ENCODE data around the gene ACTL6B. TPM values are rescaled to one million over a fixed set of nuclear protein-coding genes. Genes with fewer than 3 reads are reported as not detected.
A peak's percentile ranks its signal among the peaks of the same experiment; 100 is the strongest.

The ACTL6B gene
- total and polyA plus RNA-seq, 4 donors, result not detected

DNA sequence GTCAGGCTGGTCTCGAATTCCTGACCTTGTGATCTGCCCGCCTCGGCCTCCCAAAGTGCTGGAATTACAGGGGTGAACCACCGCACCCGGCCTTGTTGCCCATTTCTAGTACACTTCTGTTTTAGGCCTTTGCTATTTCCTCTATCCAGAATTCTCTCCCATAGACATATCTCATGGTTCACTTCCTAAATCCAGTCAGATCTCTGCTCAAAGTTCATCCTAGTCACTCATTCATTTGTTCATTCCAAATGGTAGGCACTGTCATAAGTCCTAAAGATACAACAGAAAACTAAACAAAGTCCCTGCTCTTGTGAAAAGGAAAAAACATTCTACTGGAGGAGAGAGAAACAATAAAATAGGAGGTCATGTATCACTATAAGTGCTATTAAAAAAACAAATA is 46.3 kb downstream of the ACTL6B start:
- 92% methylated on average over 5 of the region's 5 CpGs for WGBS
- Histone ChIP-seq H3K9ac (ENCODE audit: low read depth in 1 of 2, low read length in 2 of 2) (no peak overlapping the region), H3K27me3 (ENCODE audit: control insufficient read depth in 4 of 4, insufficient read depth in 4 of 4, low read length in 3 of 4) (no peaks in the 10 kb centered on the region), H3K27ac (ENCODE audit: low read depth in 1 of 2, low read length in 2 of 2) (peak overlapping the region; percentile 17 to 97), H3K36me3 (ENCODE audit: control insufficient read depth in 4 of 4, insufficient read depth in 3 of 4, low read depth in 1 of 4, low read length in 3 of 4) (no peaks in the 10 kb centered on the region), H3K9me3 (ENCODE audit: control insufficient read depth in 4 of 4, low read length in 3 of 4) (no peaks in the 10 kb centered on the region), H3K4me3 (ENCODE audit: low read depth in 1 of 3, low read length in 3 of 3) (no peak overlapping the region), H3K4me1 (ENCODE audit: control insufficient read depth in 4 of 4, insufficient read depth in 4 of 4, low read length in 3 of 4) (peaks cover 4 to 31% (median 20%) of the 10 kb centered on the region in 4 donors)
- no peak for DNase-seq (ENCODE audit: low spot score)
- TF ChIP-seq FOXA1 (IDR thresholded peaks at IDR 0.05) (no peak), GABPA (IDR thresholded peaks at IDR 0.05 in 1 of 2, conservative IDR thresholded peaks at IDR 0.05 in 1 of 2) (no peak), EGR1 (IDR thresholded peaks at IDR 0.05; ENCODE audit: low read depth in 2 of 2) (no peak), SP1 (IDR thresholded peaks at IDR 0.05) (no peak), FOXA2 (IDR thresholded peaks at IDR 0.05) (no peak)
- TF ChIP-seq, protein P1, sequence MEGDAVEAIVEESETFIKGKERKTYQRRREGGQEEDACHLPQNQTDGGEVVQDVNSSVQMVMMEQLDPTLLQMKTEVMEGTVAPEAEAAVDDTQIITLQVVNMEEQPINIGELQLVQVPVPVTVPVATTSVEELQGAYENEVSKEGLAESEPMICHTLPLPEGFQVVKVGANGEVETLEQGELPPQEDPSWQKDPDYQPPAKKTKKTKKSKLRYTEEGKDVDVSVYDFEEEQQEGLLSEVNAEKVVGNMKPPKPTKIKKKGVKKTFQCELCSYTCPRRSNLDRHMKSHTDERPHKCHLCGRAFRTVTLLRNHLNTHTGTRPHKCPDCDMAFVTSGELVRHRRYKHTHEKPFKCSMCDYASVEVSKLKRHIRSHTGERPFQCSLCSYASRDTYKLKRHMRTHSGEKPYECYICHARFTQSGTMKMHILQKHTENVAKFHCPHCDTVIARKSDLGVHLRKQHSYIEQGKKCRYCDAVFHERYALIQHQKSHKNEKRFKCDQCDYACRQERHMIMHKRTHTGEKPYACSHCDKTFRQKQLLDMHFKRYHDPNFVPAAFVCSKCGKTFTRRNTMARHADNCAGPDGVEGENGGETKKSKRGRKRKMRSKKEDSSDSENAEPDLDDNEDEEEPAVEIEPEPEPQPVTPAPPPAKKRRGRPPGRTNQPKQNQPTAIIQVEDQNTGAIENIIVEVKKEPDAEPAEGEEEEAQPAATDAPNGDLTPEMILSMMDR (IDR thresholded peaks at IDR 0.05; ENCODE audit: low read depth, low read length, missing input control), result no peak

DNA sequence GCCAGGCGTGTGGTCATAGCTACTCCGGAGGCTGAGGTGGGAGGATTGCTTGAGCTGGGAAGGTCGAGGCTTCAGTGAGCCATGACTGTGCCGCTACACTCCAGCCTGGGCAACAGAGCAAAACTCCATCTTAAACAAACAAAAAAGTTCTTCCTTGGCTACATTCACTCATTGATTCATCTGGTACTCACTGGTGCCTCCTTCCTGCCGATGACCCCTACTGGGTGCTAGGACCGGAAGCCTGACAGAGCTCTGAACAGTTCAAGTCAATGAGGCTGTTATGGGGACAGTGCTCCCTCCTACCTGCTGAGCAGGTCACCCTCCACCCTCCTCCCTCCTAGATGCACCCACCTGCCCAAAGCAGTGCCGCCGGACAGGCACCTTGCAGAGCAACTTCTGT is 49.1 kb downstream of the ACTL6B start:
- peaks cover 8 to 41% (median 20%) of the 10 kb centered on the region in 4 donors for H3K4me1 ChIP-seq (ENCODE audit: control insufficient read depth in 4 of 4, insufficient read depth in 4 of 4, low read length in 3 of 4)
- H3K4me3 ChIP-seq (ENCODE audit: low read depth in 1 of 3, low read length in 3 of 3), result no peak overlapping the region
- H3K9me3 ChIP-seq (ENCODE audit: control insufficient read depth in 4 of 4, low read length in 3 of 4), result no peaks in the 10 kb centered on the region
- TF ChIP-seq SP1 (IDR thresholded peaks at IDR 0.05) (no peak), FOXA2 (IDR thresholded peaks at IDR 0.05) (no peak), JUND (IDR thresholded peaks at IDR 0.05) (no peak), RXRA (IDR thresholded peaks at IDR 0.05) (no peak), GABPA (IDR thresholded peaks at IDR 0.05 in 1 of 2, conservative IDR thresholded peaks at IDR 0.05 in 1 of 2) (no peak)
- TF ChIP-seq, protein P2, sequence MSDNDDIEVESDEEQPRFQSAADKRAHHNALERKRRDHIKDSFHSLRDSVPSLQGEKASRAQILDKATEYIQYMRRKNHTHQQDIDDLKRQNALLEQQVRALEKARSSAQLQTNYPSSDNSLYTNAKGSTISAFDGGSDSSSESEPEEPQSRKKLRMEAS (IDR thresholded peaks at IDR 0.05), result no peak
- no peaks in the 10 kb centered on the region for H3K27me3 ChIP-seq (ENCODE audit: control insufficient read depth in 4 of 4, insufficient read depth in 4 of 4, low read length in 3 of 4)
- no peak overlapping the region for H3K9ac ChIP-seq (ENCODE audit: low read depth in 1 of 2, low read length in 2 of 2)
- no peak for DNase-seq (ENCODE audit: low spot score)
- H3K27ac ChIP-seq (ENCODE audit: low read depth in 1 of 2, low read length in 2 of 2), result no peak overlapping the region
- H3K36me3 ChIP-seq (ENCODE audit: control insufficient read depth in 4 of 4, insufficient read depth in 3 of 4, low read depth in 1 of 4, low read length in 3 of 4), result no peaks in the 10 kb centered on the region
- 78% methylated on average over 8 of the region's 8 CpGs for WGBS

DNA sequence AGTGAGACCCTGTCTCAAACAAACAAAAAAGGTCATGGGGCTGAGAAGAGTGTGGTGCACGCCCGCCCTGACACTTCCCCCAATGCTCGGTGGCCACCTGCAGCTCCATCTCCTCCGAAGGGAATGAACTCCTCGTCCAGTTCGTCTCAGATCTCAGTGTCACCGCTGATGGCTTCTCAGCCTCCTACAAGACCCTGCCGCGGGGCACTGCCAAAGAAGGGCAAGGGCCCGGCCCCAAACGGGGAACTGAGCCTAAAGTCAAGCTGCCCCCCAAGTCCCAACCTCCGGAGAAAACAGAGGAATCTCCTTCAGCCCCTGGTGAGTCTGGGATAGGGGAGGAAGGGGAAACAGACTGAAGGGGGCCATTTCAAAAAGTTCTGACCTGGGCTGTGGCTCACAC is 49.9 kb downstream of the ACTL6B start:
- peak overlapping the region in 1 of 2 donors; percentile 60 for H3K27ac ChIP-seq (ENCODE audit: low read depth in 1 of 2, low read length in 2 of 2)
- H3K4me1 ChIP-seq (ENCODE audit: control insufficient read depth in 4 of 4, insufficient read depth in 4 of 4, low read length in 3 of 4), result peaks cover 8 to 39% (median 22%) of the 10 kb centered on the region in 4 donors
- 94% methylated on average over 12 of the region's 12 CpGs for WGBS
- H3K9ac ChIP-seq (ENCODE audit: low read depth in 1 of 2, low read length in 2 of 2), result no peak overlapping the region
- H3K9me3 ChIP-seq (ENCODE audit: control insufficient read depth in 4 of 4, low read length in 3 of 4), result no peaks in the 10 kb centered on the region
- H3K4me3 ChIP-seq (ENCODE audit: low read depth in 1 of 3, low read length in 3 of 3), result no peak overlapping the region
- no peaks in the 10 kb centered on the region for H3K36me3 ChIP-seq (ENCODE audit: control insufficient read depth in 4 of 4, insufficient read depth in 3 of 4, low read depth in 1 of 4, low read length in 3 of 4)
- H3K27me3 ChIP-seq (ENCODE audit: control insufficient read depth in 4 of 4, insufficient read depth in 4 of 4, low read length in 3 of 4), result no peaks in the 10 kb centered on the region
- DNase-seq (ENCODE audit: low spot score), result no peak
- TF ChIP-seq YY1 (IDR thresholded peaks at IDR 0.05) (no peak), RAD21 (IDR thresholded peaks at IDR 0.05) (no peak), FOXA2 (IDR thresholded peaks at IDR 0.05) (no peak), TAF1 (conservative IDR thresholded peaks at IDR 0.05) (no peak), GABPA (IDR thresholded peaks at IDR 0.05 in 1 of 2, conservative IDR thresholded peaks at IDR 0.05 in 1 of 2) (no peak), EGR1 (IDR thresholded peaks at IDR 0.05; ENCODE audit: low read depth in 2 of 2) (no peak), RXRA (IDR thresholded peaks at IDR 0.05) (no peak), HNF4A (conservative IDR thresholded peaks at IDR 0.05) (no peak), FOXA1 (IDR thresholded peaks at IDR 0.05) (no peak), SP1 (IDR thresholded peaks at IDR 0.05) (no peak), JUND (IDR thresholded peaks at IDR 0.05) (no peak)
- TF ChIP-seq, protein P3, sequence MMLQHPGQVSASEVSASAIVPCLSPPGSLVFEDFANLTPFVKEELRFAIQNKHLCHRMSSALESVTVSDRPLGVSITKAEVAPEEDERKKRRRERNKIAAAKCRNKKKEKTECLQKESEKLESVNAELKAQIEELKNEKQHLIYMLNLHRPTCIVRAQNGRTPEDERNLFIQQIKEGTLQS (IDR thresholded peaks at IDR 0.05), result no peak
- TF ChIP-seq, protein P2 (IDR thresholded peaks at IDR 0.05), result no peak
- TF ChIP-seq, protein P1 (IDR thresholded peaks at IDR 0.05; ENCODE audit: low read depth, low read length, missing input control), result no peak
- TF ChIP-seq, protein P4, sequence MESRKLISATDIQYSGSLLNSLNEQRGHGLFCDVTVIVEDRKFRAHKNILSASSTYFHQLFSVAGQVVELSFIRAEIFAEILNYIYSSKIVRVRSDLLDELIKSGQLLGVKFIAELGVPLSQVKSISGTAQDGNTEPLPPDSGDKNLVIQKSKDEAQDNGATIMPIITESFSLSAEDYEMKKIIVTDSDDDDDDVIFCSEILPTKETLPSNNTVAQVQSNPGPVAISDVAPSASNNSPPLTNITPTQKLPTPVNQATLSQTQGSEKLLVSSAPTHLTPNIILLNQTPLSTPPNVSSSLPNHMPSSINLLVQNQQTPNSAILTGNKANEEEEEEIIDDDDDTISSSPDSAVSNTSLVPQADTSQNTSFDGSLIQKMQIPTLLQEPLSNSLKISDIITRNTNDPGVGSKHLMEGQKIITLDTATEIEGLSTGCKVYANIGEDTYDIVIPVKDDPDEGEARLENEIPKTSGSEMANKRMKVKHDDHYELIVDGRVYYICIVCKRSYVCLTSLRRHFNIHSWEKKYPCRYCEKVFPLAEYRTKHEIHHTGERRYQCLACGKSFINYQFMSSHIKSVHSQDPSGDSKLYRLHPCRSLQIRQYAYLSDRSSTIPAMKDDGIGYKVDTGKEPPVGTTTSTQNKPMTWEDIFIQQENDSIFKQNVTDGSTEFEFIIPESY (IDR thresholded peaks at IDR 0.05), result no peak
- TF ChIP-seq, protein P5, sequence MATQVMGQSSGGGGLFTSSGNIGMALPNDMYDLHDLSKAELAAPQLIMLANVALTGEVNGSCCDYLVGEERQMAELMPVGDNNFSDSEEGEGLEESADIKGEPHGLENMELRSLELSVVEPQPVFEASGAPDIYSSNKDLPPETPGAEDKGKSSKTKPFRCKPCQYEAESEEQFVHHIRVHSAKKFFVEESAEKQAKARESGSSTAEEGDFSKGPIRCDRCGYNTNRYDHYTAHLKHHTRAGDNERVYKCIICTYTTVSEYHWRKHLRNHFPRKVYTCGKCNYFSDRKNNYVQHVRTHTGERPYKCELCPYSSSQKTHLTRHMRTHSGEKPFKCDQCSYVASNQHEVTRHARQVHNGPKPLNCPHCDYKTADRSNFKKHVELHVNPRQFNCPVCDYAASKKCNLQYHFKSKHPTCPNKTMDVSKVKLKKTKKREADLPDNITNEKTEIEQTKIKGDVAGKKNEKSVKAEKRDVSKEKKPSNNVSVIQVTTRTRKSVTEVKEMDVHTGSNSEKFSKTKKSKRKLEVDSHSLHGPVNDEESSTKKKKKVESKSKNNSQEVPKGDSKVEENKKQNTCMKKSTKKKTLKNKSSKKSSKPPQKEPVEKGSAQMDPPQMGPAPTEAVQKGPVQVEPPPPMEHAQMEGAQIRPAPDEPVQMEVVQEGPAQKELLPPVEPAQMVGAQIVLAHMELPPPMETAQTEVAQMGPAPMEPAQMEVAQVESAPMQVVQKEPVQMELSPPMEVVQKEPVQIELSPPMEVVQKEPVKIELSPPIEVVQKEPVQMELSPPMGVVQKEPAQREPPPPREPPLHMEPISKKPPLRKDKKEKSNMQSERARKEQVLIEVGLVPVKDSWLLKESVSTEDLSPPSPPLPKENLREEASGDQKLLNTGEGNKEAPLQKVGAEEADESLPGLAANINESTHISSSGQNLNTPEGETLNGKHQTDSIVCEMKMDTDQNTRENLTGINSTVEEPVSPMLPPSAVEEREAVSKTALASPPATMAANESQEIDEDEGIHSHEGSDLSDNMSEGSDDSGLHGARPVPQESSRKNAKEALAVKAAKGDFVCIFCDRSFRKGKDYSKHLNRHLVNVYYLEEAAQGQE (IDR thresholded peaks at IDR 0.05), result no peak

Data from liver (tissue), 9 donors.